ENCODE measurements around the gene CCL20. TPM values are rescaled to one million over a fixed set of nuclear protein-coding genes. Genes with fewer than 3 reads are reported as not detected.
A peak's percentile ranks its signal among the peaks of the same experiment; 100 is the strongest.

The CCL20 gene
- total RNA-seq, 1 experiment from 2014 or later = not detected

DNA sequence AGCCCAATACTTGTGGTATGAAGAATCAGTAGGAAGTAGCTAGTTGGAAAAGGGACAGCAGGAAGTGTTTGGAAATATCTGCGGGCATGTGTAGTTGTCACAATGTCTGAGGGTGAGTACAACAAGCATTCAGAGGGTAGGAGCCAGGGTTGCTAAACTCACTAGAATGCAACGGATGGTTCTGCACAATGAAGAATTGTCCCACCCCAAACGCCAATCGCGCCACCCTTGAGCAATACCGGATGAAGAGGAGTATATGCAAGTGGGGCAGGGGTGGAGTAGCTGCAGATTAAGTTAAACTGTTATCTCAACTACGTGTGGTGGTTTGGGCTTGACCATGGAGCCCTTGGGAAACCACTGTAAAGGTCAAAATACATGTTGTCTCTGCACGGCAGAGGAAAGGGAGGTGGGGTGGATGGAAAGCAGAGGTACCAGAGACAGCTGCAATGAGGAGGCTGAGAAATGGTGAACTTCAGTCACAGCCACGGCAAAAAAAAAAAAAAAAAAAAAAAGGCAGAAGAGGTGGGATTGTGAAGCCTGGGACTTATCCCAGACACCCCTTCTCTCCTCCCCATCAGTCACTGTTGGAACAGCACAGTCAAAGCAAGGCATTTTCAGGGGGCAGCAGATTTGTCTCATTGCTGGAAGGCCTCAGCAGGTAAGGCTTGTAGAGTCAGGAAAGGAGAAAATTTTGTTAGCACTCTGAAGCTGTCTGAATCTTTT lies 5.2 kb downstream of the CCL20 start:
- Histone ChIP-seq H3K27ac (ENCODE audit: low read depth, low read length, poor library complexity, severe bottlenecking) (peak overlapping the region; percentile 67), H3K4me3 (ENCODE audit: low read depth, low read length, poor library complexity, severe bottlenecking) (no peak overlapping the region), H3K27me3 (replicated peaks; ENCODE audit: insufficient read depth, low read depth, low read length, poor library complexity) (no peaks in the 10 kb centered on the region), H3K4me1 (ENCODE audit: insufficient read depth, low read length, poor library complexity, severe bottlenecking) (peaks cover 24% of the 10 kb centered on the region), H3K9me3 (ENCODE audit: low read depth, low read length, poor library complexity, severe bottlenecking) (no peaks in the 10 kb centered on the region), H3K36me3 (ENCODE audit: insufficient read depth, low read length, poor library complexity, severe bottlenecking) (no peaks in the 10 kb centered on the region)
- ChIA-PET POLR2A (ENCODE audit: low non-redundant PET) (interaction anchor here (0.7 kb wide), 1 partner anchor 78 kb away, joined by 13 read pairs; no protein-coding TSS in a partner anchor), CTCF (no interaction called here)
- BruUV-seq (replicated peaks) = no TSS peak
- intact Hi-C loops (cut with micrococcal nuclease; ENCODE audit: unreplicated experiment) = no loop called here
- TF ChIP-seq, protein P1, sequence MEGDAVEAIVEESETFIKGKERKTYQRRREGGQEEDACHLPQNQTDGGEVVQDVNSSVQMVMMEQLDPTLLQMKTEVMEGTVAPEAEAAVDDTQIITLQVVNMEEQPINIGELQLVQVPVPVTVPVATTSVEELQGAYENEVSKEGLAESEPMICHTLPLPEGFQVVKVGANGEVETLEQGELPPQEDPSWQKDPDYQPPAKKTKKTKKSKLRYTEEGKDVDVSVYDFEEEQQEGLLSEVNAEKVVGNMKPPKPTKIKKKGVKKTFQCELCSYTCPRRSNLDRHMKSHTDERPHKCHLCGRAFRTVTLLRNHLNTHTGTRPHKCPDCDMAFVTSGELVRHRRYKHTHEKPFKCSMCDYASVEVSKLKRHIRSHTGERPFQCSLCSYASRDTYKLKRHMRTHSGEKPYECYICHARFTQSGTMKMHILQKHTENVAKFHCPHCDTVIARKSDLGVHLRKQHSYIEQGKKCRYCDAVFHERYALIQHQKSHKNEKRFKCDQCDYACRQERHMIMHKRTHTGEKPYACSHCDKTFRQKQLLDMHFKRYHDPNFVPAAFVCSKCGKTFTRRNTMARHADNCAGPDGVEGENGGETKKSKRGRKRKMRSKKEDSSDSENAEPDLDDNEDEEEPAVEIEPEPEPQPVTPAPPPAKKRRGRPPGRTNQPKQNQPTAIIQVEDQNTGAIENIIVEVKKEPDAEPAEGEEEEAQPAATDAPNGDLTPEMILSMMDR (conservative IDR thresholded peaks at IDR 0.05; ENCODE audit: low read depth, low read length) = no peak
- no peak for TF ChIP-seq EZH2 (IDR thresholded peaks at IDR 0.05; ENCODE audit: borderline replicate concordance, low read depth, low read length, poor library complexity, severe bottlenecking)
- DNase-seq (ENCODE audit: low spot score) = no peak

DNA sequence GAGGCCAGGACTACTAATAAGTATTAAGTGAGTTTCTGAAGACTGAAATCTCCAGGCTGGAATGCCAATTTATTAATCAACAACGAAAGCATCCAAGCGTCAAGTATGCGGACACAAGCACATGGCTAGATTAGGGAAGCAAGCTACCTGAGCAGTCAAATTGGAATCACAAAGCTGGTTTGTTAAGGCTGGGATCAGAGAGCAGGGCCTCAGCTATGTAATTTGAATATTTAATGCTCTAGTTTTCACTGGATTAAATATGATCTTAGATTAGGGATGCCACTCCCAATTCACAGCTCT lies 5.7 kb downstream of the CCL20 start:
- intact Hi-C loops (cut with micrococcal nuclease; ENCODE audit: unreplicated experiment) = no loop called here
- CTCF ChIA-PET = no interaction called here
- no peak overlapping the region for H3K27ac ChIP-seq (ENCODE audit: low read depth, low read length, poor library complexity, severe bottlenecking)
- no peak overlapping the region for H3K4me3 ChIP-seq (ENCODE audit: low read depth, low read length, poor library complexity, severe bottlenecking)
- BruUV-seq (replicated peaks) = no TSS peak
- no peak for DNase-seq (ENCODE audit: low spot score)
- H3K36me3 ChIP-seq (ENCODE audit: insufficient read depth, low read length, poor library complexity, severe bottlenecking) = no peaks in the 10 kb centered on the region
- H3K9me3 ChIP-seq (ENCODE audit: low read depth, low read length, poor library complexity, severe bottlenecking) = no peaks in the 10 kb centered on the region
- no peak for TF ChIP-seq EZH2 (IDR thresholded peaks at IDR 0.05; ENCODE audit: borderline replicate concordance, low read depth, low read length, poor library complexity, severe bottlenecking)
- TF ChIP-seq, protein P1 (conservative IDR thresholded peaks at IDR 0.05; ENCODE audit: low read depth, low read length) = no peak
- peaks cover 24% of the 10 kb centered on the region for H3K4me1 ChIP-seq (ENCODE audit: insufficient read depth, low read length, poor library complexity, severe bottlenecking)
- POLR2A ChIA-PET (ENCODE audit: low non-redundant PET) = interaction anchor here (0.7 kb wide), 1 partner anchor 79 kb away, joined by 13 read pairs; no protein-coding TSS in a partner anchor
- no peaks in the 10 kb centered on the region for H3K27me3 ChIP-seq (replicated peaks; ENCODE audit: insufficient read depth, low read depth, low read length, poor library complexity)

DNA sequence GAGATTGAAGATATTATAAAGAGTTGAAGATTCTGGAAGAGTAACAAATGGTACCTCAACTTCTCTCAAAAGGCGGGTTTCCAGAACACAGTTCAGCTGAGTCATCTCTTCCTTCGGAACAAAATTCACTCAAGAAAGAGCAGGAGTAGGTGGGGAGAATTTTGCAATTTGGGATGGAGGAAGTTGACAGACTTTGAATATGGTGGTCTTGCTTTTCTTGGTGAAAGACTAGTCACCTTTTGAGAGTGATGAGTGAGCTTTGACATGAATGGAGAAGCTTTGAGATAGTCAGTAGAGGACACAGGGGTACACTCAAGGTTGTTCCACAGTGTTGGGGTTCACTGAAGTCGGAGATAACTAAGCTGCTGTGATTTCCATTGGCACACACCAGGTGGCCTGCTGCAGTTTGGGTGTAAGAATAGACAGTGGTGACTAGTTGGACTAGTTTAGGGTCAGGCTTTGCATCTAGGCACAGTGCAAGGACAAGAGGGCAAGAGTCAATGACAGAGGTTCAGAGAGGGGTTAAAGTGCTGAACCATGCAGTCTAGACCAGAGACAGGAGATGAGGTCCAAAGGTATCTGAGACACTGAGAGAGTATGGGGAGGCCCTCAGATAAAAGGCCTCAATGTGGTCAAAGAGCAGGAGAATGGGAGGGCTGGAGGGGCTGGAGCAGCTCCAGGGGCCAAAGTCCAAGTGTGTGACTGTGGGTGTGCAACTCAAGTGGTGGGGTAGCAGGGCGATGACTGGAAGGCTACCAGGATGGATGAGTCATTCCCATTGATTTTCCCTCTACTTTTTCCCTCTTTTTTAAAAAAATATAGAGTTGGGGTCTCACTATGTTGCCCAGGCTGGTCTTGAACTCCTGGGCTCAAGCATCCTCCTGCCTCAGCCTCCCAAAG lies 7.7 kb downstream of the CCL20 start:
- no peak overlapping the region for H3K4me3 ChIP-seq (ENCODE audit: low read depth, low read length, poor library complexity, severe bottlenecking)
- no peaks in the 10 kb centered on the region for H3K27me3 ChIP-seq (replicated peaks; ENCODE audit: insufficient read depth, low read depth, low read length, poor library complexity)
- no TSS peak for BruUV-seq (replicated peaks)
- no peak for TF ChIP-seq EZH2 (IDR thresholded peaks at IDR 0.05; ENCODE audit: borderline replicate concordance, low read depth, low read length, poor library complexity, severe bottlenecking)
- TF ChIP-seq, protein P1 (conservative IDR thresholded peaks at IDR 0.05; ENCODE audit: low read depth, low read length) = no peak
- no peaks in the 10 kb centered on the region for H3K36me3 ChIP-seq (ENCODE audit: insufficient read depth, low read length, poor library complexity, severe bottlenecking)
- no peak overlapping the region for H3K27ac ChIP-seq (ENCODE audit: low read depth, low read length, poor library complexity, severe bottlenecking)
- no peaks in the 10 kb centered on the region for H3K9me3 ChIP-seq (ENCODE audit: low read depth, low read length, poor library complexity, severe bottlenecking)
- DNase-seq (ENCODE audit: low spot score) = no peak
- ChIA-PET CTCF (no interaction called here), POLR2A (ENCODE audit: low non-redundant PET) (no interaction called here)
- intact Hi-C loops (cut with micrococcal nuclease; ENCODE audit: unreplicated experiment) = no loop called here
- H3K4me1 ChIP-seq (ENCODE audit: insufficient read depth, low read length, poor library complexity, severe bottlenecking) = peaks cover 24% of the 10 kb centered on the region

Measured in A673 (cell line).